PFSK-1 (cell line): ENCODE results near the gene TBC1D25.

Experiments
- POLR2AphosphoS5 ChIP-seq: IDR thresholded peaks from 2 replicates; pipeline ENCODE4 v1.6.1; 2012; ENCODE audit warnings: low read depth, mild to moderate bottlenecking, control low read depth, low read length, moderate library complexity
- SIN3A ChIP-seq: IDR thresholded peaks from 2 replicates; pipeline ENCODE4 v1.6.1; 2012; ENCODE audit warnings: mild to moderate bottlenecking, low read length, moderate library complexity, borderline replicate concordance; ENCODE audit not compliant: insufficient read depth
- TAF1 ChIP-seq: IDR thresholded peaks from 2 replicates; pipeline ENCODE4 v1.6.1; 2012; ENCODE audit warnings: low read length, control low read depth, borderline replicate concordance; ENCODE audit not compliant: insufficient read depth

- TF ChIP-seq SIN3A = no peak
- TF ChIP-seq TAF1 = no peak
- no peak for TF ChIP-seq POLR2AphosphoS5
Observed at GRCh38 chrX:48540028-48540375, 488 bp downstream of the TBC1D25 start.
